NOMO-1 treated with dmso at 0.1 percent for 144 hours (cell line): ENCODE measurements around the gene PRPS2.

ENCODE experiments used
- DNase-seq: peaks from one replicate; lab custom pipeline; 2025; ENCODE audit not compliant: unreplicated experiment; lab: John Stamatoyannopoulos, UW

PRPS2 gene

DNA sequence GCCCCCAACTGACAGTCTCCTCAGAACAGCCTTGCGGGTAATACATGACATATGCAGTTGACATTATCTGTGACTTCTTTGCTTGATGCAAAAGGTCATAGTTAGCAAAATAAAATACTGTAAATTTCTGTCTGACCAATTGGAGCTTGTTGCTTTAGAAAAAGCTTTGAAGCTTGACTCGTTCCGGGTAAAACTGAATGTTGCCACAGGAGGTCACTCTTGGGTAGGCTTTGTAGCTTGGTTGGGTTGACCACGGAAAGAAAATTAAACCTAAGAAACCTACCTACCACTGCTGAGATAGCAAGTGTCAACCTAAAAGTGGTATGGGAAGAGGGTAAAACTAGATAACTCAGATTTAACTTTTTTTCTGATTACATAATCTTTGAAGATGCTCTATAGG is 23.2 kb downstream of the PRPS2 start:
- DNase-seq: peak; percentile 38

DNA sequence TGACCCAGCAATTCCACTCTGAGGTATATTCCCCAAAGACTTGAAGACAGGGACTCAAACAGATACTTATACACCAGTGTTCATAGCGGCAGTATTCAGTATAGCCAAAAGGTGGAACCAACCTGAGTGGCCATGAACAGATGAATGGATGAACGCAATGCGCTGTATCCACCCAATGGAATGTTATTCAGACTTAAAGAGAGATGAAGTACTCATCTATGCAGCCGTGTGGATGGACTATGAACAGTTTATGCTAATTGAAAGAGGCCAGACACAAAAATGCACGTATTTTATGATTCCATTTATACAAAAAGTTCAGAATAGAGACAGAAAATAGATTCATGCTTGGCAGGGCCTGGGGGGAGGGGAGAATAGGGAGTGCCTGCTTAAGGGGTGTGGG is 26.3 kb downstream of the PRPS2 start:
- DNase-seq: no peak

DNA sequence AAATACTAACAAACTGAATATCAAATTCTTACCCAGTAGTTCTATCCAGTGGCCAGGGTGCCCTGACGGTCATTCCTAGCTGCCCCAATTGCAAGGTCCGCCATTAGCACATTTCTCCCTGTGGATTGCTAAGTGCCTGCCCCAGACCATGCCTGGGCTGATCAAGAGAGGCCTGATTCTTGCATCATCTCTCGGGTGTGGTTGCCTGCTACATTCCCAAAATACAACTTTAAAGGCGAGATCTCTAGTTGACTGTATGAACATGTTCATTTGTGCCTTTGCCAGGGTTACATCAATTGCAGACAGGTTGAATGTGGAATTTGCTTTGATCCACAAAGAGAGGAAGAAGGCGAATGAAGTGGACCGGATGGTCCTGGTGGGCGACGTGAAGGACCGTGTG is 28.0 kb downstream of the PRPS2 start:
- DNase-seq: no peak

DNA sequence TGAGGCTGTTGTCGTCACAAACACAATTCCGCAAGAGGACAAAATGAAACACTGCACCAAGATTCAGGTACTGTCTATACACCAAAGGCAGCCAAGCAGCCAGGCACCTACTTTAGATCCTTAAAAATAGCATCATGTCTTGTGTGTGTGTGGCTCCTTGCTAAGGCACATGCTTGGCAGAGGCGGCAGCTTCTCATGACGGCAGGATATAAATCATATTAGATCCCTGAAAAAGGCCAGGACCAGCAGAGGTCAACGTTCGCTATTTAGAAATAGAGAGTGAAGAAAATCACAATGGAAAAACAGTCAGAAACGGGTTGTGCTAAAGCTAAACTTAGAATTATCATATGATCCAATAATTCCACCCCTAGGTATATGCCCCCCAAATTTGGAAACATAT is 29.5 kb downstream of the PRPS2 start:
- no peak for DNase-seq

DNA sequence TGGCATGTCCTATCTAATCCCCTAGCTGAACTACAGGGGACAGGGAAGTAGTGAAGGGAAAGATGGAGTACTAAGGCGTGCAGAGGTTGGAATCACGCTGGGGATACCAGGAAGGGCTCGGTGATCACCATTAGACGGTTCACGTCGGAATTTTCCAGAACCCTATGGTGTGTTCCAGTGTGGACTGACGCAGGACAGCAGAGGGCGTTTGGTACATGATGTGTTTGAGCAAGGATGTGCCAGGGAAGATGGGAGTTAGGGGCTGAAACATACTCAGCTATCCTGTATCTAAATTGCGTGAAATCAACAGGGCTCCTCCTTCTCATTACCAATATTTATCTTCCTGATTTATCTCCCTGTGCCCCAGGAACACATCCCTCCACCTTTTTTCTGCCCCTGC is 33.7 kb downstream of the PRPS2 start:
- DNase-seq: no peak

DNA sequence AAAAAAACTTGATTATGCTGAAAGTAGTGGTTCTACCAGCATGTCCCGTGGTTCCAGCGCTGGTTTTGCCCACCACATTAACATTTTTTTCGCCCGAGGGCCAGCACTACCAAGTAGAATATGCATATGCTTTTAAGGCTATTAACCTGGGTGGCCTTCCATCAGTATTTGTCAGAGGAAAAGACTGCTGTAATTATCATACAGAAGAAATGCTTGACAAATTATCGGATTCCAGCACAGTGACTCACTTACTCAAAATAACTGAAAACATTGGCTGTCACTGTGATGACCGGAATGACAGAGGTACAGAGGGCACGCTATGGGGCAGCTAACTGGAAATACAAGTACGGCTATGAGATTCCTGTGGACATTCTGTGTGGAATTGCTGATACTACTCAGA is 34.6 kb downstream of the PRPS2 start:
- no peak for DNase-seq

DNA sequence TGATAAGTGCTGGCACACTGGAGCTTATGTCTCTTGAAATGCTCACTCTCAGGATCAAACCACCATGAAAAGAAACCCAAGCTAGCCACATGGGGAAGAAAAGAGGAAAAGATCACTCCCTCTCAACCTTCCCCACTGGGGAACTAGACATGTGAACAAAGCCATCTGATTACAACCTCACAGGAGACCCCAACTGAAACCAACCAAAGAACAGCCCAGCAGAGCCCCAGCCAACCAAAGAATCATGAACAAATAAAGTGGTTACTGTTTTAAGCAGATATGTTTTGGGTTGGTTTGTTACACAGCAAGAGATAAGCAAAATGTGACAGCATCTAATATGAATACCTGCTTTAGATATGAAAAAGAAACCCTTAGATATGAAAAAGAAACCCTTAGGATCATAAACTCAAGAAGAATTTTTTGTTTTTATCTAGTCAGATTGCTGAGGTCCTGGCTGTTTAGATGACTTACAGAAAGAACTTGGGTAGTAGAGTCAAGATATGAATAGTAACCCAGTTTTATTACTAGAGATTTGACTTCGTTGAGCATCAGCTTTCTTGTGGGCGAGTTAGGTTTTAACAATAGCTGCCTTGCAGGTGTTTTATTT is 52.0 kb downstream of the PRPS2 start:
- DNase-seq: no peak

DNA sequence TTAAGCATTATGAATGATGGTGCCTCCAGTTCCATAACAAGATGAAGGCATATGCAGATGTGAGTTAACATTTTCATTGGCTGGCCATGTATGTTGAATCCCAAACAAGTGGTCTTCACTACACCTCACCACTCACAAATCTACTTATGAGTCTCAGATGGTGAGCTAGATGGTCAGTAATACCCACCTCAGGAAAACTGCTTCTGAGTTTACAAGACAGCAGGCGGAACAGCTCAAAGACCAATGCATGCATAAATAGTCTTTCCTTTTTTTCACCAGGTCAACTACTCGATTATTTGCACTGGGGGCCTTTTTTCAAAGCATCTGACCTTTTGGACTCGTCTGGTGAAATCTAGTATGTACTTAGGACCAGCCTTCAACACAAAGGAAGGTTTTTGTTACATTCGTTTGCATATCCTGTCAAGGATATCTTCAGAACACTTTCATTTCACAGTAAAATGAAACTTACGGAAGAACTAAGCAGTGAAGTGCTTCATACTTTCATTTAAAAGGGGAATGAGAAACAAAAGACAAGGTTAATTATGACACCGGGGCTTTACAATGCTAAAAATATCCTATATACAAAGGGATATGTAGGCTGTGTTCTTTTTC is 52.6 kb downstream of the PRPS2 start:
- DNase-seq: no peak

DNA sequence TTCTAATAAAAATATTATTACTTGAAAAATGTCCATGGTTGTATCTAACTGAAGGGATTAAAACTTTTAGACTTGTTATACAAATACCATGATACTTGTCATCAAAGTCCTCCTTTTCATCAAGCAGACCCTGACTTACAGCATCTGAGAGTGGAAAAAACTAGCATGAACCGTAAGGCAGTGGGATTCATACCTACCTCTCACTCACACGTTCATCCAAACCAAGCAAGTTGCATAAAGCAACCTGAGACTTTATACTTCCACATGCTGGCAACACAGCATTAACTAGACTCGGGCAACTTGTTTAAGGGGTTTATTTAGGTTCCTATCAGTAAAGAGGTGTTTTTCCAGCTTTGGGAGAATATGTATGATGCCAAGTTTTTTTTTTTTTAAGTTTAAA is 53.1 kb downstream of the PRPS2 start:
- DNase-seq: no peak

DNA sequence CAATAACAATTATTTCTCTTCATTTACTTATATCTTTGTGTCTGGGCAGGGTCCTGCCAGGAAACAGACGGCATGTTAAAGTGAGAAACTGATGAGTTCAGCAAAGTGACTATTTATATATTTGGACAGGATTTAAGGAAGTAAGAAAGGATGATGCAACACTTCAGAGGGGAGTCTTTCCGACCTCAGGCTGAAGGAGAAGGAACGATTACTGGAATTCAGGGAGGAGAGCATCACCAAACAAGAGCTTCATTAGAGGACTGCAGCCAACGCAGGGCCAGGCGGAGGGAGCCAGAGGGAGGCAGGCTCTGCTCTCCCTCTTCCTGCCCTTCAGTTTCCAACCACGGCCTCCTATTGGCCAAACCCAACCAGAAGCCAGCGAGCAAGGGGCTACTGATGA is 74.1 kb downstream of the PRPS2 start:
- DNase-seq: peak; percentile 37

DNA sequence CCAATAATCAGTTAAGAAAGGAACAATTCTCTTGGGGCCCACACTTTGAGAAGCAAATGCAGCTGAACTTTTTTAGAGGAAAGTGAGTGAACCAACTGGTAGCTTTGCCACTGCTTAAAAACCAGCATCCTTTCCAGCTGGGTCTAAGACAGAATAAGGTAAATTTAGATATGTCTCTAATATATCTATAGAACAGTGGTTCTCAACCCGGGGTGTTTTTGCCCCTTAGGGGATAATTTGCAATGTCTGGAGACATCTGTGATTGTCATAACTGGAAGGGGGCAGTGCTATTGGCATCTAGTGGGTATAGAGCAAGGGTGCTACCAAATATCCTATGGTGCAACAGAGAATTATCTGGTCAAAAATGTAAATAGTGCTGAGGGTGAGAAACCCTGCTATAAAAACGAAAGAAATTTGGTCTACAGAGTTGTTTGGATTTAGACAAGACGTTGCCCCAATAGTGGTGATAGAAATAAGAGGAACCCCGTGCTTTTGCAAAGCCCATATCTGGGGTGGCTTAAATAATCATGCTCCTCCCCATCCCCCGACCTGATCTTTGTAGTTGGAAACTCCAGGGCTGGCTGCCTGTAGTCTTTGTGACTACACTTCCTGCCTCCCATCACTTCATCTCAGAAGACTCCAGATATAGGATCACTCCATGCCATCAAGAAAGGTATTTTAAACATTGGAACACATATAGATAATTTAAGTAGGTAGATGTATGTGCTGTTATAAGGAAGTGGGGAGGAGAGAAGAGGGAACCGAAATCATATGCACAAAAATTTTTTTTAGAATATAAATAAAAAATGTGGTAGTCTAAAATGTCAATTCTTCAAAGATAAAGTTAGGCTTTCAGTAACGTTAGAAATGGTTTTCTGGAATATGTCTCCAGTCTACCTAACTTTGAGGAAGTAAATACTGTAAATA is 75.5 kb downstream of the PRPS2 start, which contains the start of gene TLR7:
TLR7 (plus strand) TSS at position 622 of the 927 bp plus-strand sequence. CDS start 507 bp downstream, outside the sequence.
- peak; percentile 42 for DNase-seq

DNA sequence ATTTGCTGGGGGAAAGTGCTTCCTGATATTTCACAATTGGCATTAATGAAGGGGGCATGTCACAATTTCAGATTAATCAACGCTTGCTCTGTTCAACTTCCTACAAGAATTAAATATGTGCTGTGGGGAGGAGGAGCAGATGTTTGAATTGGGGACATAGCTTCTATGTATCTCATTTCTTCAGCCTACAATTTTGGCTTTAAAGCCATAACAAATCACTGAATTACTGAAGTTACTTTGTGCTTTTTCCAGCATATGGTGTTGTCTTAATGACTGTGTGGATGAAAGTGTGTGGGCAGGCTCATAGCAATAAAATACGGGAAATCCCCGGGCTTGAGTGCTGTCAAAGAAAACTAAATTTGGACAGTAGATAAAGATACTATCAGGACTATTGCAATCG is 76.5 kb downstream of the PRPS2 start:
- DNase-seq: peak; percentile 31

DNA sequence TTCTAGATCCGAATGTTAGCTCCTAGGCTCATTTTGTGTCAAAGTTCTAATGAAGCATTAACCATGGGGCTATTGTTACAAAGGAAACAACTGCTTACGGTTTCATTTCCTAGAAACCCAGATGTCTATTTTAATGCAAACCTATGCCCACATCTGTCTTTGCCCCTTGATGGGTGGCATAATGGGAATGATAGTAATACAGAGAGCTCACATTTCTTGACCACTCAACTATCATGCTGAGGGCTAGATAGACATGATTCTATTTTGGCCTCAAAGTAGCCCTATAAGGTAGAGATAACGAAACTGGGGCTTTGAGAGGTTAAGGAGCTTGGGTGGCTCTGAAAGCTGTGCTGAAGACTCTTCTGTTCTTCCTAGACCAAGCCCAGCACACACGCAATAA is 77.5 kb downstream of the PRPS2 start:
- DNase-seq: no peak

DNA sequence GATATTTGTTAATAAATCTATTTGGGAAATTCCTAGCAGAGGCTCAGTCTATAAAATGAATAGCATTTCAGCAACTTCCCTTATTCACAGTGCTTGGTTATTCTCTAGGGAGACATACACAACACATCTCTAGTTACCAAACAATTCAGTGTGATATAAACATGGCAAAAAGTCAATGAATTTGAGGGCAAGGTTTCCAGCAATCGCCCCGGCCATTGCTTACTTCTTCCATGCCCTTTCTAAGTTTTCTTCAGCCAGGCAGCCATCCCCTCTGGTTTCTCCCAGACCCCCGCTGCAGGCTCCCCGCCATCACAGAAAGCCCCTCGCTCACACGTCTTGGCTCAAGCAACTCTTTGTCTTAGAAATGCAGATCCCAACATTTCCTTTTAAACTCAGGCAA is 80.0 kb downstream of the PRPS2 start:
- no peak for DNase-seq

DNA sequence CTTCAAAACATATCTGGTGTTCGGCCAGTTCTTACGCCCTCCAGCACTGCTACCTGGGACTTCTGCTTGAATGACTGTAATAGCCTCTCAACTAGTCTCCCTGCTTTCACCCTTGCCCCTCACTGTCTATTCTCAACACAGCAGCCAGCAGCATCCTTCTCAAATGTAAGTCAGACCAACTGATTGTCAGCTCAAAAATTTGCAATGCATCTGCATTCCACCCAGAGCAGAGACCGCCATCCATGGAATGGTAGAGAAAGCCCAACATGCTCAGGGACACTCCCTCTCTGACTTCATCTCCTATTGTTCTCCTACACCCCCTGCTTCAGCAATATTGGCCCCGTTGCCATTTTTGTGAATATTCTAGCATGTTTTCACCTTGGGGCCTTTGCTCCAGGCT is 81.5 kb downstream of the PRPS2 start:
- no peak for DNase-seq
